BLaER1 (cell line): ENCODE measurements around the gene IL17REL.

Experiments
- H3K27ac ChIP-seq: shearing (Covaris generic); formaldehyde crosslinking; 2 replicates; pipeline ENCODE4 v1.8.1; 2022
- H3K27me3 ChIP-seq: shearing (Covaris generic); formaldehyde crosslinking; 2 replicates; pipeline ENCODE4 v1.8.1; 2022
- H3K36me3 ChIP-seq: shearing (Covaris generic); formaldehyde crosslinking; 2 replicates; pipeline ENCODE4 v1.8.1; 2022
- H3K4me1 ChIP-seq: shearing (Covaris generic); formaldehyde crosslinking; 2 replicates; pipeline ENCODE4 v1.8.1; 2022
- H3K4me2 ChIP-seq: shearing (Covaris generic); formaldehyde crosslinking; 2 replicates; pipeline ENCODE4 v1.8.1; 2022
- H3K4me3 ChIP-seq: shearing (Covaris generic); formaldehyde crosslinking; 2 replicates; pipeline ENCODE4 v1.8.1; 2022
- H3K9ac ChIP-seq: shearing (Covaris generic); formaldehyde crosslinking; 2 replicates; pipeline ENCODE4 v1.8.1; 2022
- H3K9me3 ChIP-seq: shearing (Covaris generic); formaldehyde crosslinking; 2 replicates; pipeline ENCODE4 v1.8.1; 2022
- H4K20me1 ChIP-seq: shearing (Covaris generic); formaldehyde crosslinking; 2 replicates; pipeline ENCODE4 v1.8.1; 2022
- Cebpa-rat ChIP-seq: shearing (Covaris generic); IDR thresholded peaks from 2 replicates; pipeline ENCODE4 v1.8.1; 2022

IL17REL gene

DNA sequence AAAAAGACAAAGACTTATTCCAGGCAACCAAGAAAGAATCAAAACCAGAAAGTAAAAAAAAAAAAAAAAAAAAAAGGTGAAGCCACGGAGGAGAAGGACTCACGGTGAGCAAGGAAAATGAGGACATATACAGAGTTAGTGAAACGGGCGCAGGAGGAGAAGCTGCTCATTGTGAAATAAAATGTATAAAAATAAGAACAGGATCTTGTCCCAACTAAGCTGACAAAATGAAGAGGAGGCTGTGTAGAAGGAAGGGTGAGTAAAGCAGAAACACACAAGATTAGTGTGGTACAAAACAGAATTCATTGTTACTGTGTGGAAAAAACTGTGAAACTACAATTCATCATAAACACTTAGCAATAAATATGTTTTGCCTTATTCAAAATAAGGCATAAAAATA lies 7.6 kb downstream of the IL17REL start:
- no peak overlapping the region for H3K4me3 ChIP-seq
- no peak overlapping the region for H3K27ac ChIP-seq
- no peaks in the 10 kb centered on the region for H3K36me3 ChIP-seq
- no peaks in the 10 kb centered on the region for H3K4me1 ChIP-seq
- H3K9me3 ChIP-seq: no peaks in the 10 kb centered on the region
- peaks cover 6% of the 10 kb centered on the region for H3K27me3 ChIP-seq
- TF ChIP-seq Cebpa-rat: no peak
- H4K20me1 ChIP-seq: no peaks in the 10 kb centered on the region
- no peak overlapping the region for H3K9ac ChIP-seq
- no peak overlapping the region for H3K4me2 ChIP-seq

- no peak overlapping the region for H3K4me3 ChIP-seq
- H3K36me3 ChIP-seq: no peaks in the 10 kb centered on the region
- no peak for TF ChIP-seq Cebpa-rat
- no peak overlapping the region for H3K27ac ChIP-seq
- no peaks in the 10 kb centered on the region for H4K20me1 ChIP-seq
- no peak overlapping the region for H3K9ac ChIP-seq
- no peaks in the 10 kb centered on the region for H3K4me1 ChIP-seq
- no peaks in the 10 kb centered on the region for H3K27me3 ChIP-seq
- no peaks in the 10 kb centered on the region for H3K9me3 ChIP-seq
- H3K4me2 ChIP-seq: no peak overlapping the region
Observed at GRCh38 chr22:50002791-50003190, 9.8 kb downstream of the IL17REL start.

DNA sequence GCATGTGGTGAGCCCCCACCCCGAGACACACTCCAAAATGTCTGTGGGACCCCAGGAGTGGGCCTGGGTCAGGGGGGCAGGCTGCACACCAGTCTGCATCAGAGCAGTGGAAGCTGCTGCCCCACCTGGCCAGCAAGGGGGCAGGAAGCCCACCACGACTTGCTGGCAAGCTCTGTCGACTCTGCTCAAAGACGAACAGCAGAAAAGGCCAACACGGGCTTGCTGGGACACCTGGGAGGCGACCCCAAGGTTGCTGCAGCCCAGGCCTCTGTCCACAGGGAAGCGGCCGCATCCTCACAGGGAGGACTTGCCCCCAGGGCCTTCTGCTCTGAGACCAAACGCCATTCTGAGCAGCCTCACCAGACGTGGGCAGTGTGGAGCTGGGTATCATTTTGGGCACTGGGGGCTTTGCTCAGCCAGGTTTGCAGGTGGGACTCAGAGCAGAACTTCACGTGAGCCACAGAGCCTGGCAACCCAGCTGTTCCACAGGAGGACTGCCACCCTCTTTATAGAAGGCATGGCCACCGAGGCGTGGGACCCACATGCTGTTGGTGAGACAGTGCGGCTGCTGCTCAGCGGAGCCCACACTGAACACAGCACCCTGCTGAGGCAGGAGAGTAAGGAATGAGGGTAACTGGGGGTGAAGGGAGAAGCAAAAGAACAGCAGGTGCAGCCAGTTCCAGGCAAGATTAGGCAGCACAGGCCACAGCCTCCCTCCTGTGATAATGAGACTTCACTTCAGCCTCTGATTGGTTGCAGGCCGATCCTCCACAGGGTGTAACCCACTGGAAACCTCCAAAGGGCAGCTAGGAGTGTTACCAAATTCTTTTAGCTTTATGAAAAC lies 11.0 kb downstream of the IL17REL start:
- Histone ChIP-seq H3K4me1 (no peaks in the 10 kb centered on the region), H3K4me2 (no peak overlapping the region), H3K9ac (no peak overlapping the region), H4K20me1 (no peaks in the 10 kb centered on the region), H3K27me3 (no peaks in the 10 kb centered on the region), H3K36me3 (no peaks in the 10 kb centered on the region), H3K9me3 (no peaks in the 10 kb centered on the region), H3K4me3 (no peak overlapping the region), H3K27ac (no peak overlapping the region)
- no peak for TF ChIP-seq Cebpa-rat

GRCh38 chr22:50000587-50001387 lies 11.8 kb downstream of the IL17REL start:
- H3K4me3 ChIP-seq: no peak overlapping the region
- H4K20me1 ChIP-seq: no peaks in the 10 kb centered on the region
- H3K36me3 ChIP-seq: no peaks in the 10 kb centered on the region
- no peaks in the 10 kb centered on the region for H3K27me3 ChIP-seq
- no peak for TF ChIP-seq Cebpa-rat
- H3K4me1 ChIP-seq: no peaks in the 10 kb centered on the region
- H3K9ac ChIP-seq: no peak overlapping the region
- no peak overlapping the region for H3K27ac ChIP-seq
- H3K9me3 ChIP-seq: no peaks in the 10 kb centered on the region
- H3K4me2 ChIP-seq: no peak overlapping the region

DNA sequence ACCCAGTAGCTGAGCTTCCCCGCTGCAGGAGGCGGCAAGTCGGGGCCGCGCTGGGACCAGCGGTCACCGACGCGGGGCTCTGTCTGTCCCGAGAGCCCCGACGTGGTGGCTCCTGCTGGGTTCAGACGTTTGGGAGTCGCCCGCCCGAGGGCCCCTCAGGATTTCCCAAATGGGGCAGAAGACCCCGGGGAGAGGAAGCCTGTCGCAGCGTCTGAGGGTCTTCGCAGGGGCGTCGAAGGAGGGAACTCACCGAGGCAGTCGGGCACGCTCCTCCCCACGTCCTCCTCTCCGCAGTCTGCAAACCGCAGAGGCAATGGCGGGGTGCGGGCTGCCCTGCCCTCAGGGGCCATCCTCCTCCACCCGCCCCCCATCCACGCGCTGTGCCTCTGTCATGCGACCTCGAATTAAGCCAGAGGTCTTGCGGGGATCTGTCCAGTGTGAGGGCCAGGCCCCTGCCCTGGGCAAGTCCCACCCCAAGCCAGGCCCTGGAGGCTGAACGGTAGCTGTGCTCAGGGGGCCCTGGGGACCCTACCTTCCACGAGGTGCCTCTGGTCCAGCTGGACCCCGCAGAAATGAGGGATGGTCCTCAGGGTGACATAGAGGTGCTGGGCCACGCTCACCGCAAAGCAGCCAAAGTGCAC lies 12.5 kb downstream of the IL17REL start:
- no peak for TF ChIP-seq Cebpa-rat
- no peak overlapping the region for H3K9ac ChIP-seq

DNA sequence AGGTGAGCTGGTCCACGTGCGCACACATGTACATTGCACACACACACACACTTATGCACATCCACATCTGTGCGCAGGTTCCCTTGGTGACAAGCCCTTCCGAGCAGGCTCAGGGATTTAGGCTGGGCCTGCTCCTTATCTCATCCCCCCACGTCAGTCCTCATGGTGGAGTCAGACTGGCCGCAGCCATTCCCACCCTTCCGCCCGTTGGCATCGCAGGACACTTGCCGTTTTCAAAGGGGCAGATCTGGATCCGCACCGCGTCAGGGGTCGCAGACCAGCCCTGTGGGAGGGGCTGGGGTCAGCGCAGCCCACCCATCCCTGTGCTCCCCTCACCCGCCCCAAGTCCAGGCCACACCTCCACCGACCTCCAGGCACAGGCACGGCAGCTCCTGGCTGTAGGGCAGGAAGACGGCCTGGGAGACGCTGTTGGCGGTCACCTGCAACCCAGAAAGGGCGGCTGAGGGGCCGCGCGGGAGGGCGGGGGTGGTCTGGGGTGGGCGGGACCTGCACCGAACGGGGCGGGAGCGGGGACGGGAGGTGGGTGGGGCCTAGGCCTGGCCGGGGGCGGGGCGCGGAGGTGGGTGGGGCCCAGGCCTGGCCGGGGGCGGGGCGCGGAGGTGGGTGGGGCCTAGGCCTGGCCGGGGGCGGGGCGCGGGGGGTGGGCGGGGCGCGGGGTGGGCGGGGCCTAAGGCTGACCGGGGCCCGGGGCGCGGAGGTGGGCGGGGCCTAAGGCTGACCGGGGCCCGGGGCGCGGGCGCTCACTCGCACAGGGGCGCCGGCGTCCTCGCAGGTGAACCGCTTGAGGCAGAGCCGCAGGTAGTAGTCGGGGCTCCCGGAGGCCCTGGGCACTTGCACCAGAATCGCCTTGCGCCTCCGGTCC lies 13.3 kb downstream of the IL17REL start:
- Histone ChIP-seq H3K4me3 (no peak overlapping the region), H3K36me3 (no peaks in the 10 kb centered on the region), H4K20me1 (no peaks in the 10 kb centered on the region), H3K27me3 (no peaks in the 10 kb centered on the region), H3K4me1 (no peaks in the 10 kb centered on the region), H3K4me2 (no peak overlapping the region), H3K9me3 (no peaks in the 10 kb centered on the region), H3K9ac (no peak overlapping the region), H3K27ac (no peak overlapping the region)
- no peak for TF ChIP-seq Cebpa-rat

More for the DNA sequence above, 12.5 kb downstream of the IL17REL start:
- H3K27ac ChIP-seq: no peak overlapping the region
- H4K20me1 ChIP-seq: no peaks in the 10 kb centered on the region
- H3K27me3 ChIP-seq: no peaks in the 10 kb centered on the region
- H3K9me3 ChIP-seq: no peaks in the 10 kb centered on the region
- no peaks in the 10 kb centered on the region for H3K36me3 ChIP-seq
- no peak overlapping the region for H3K4me3 ChIP-seq
- H3K4me1 ChIP-seq: no peaks in the 10 kb centered on the region
- no peak overlapping the region for H3K4me2 ChIP-seq

GRCh38 chr22:49998718-49999062 lies 13.9 kb downstream of the IL17REL start:
- no peaks in the 10 kb centered on the region for H4K20me1 ChIP-seq
- peaks cover 1% of the 10 kb centered on the region; the same call in 1 of the 2 replicates for H3K4me1 ChIP-seq
- no peak overlapping the region for H3K4me3 ChIP-seq
- no peak overlapping the region for H3K9ac ChIP-seq
- no peak for TF ChIP-seq Cebpa-rat
- H3K36me3 ChIP-seq: no peaks in the 10 kb centered on the region
- H3K27ac ChIP-seq: no peak overlapping the region
- no peaks in the 10 kb centered on the region for H3K9me3 ChIP-seq
- no peak overlapping the region for H3K4me2 ChIP-seq
- H3K27me3 ChIP-seq: no peaks in the 10 kb centered on the region

- Histone ChIP-seq H4K20me1 (no peaks in the 10 kb centered on the region), H3K36me3 (no peaks in the 10 kb centered on the region), H3K27ac (no peak overlapping the region), H3K9me3 (no peaks in the 10 kb centered on the region), H3K9ac (no peak overlapping the region), H3K27me3 (no peaks in the 10 kb centered on the region), H3K4me3 (no peak overlapping the region), H3K4me1 (peaks cover 7% of the 10 kb centered on the region), H3K4me2 (no peak overlapping the region)
- no peak for TF ChIP-seq Cebpa-rat
Observed at GRCh38 chr22:49997932-49998717, 14.4 kb downstream of the IL17REL start.

DNA sequence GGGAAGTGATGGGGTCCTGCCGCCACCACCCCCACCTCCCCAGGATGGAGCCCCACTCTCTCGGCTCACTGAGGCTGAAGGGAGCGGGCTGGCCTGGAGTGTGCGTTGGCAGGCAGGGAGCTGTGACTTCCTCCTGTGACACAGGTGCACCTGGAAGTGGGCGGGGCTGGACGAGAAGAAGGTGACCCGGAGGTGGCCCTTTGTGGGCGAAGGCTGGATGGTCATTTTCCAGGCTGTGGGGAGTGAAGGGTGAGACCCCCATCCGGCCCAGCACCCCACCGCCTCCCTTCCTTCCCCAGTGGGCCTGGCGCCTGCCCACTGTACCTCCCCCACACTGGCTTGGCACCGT lies 15.3 kb downstream of the IL17REL start:
- Histone ChIP-seq H3K27ac (no peak overlapping the region), H3K9me3 (no peaks in the 10 kb centered on the region), H3K4me3 (no peak overlapping the region), H3K4me2 (no peak overlapping the region), H3K36me3 (no peaks in the 10 kb centered on the region), H3K27me3 (no peaks in the 10 kb centered on the region), H3K9ac (no peak overlapping the region), H3K4me1 (peaks cover 10% of the 10 kb centered on the region), H4K20me1 (no peaks in the 10 kb centered on the region)
- no peak for TF ChIP-seq Cebpa-rat
